Measurements from ENCODE around the gene TRAF5.

TRAF5 gene

GRCh38 chr1:211287218-211287617, 39.4 kb upstream of the TRAF5 start:
- H3K4me3 ChIP-seq (ENCODE audit: low read depth, low read length) = no peak overlapping the region
- TF ChIP-seq CTCF (IDR thresholded peaks at IDR 0.05; ENCODE audit: low read depth, low read length) = no peak

GRCh38 chr1:211292411-211292810, 34.2 kb upstream of the TRAF5 start:
- H3K4me3 ChIP-seq (ENCODE audit: low read depth, low read length) = no peak overlapping the region
- no peak for TF ChIP-seq CTCF (IDR thresholded peaks at IDR 0.05; ENCODE audit: low read depth, low read length)

GRCh38 chr1:211296396-211296795, 30.2 kb upstream of the TRAF5 start:
- no peak overlapping the region for H3K4me3 ChIP-seq (ENCODE audit: low read depth, low read length)
- TF ChIP-seq CTCF (IDR thresholded peaks at IDR 0.05; ENCODE audit: low read depth, low read length) = no peak

GRCh38 chr1:211305044-211305443, 21.6 kb upstream of the TRAF5 start:
- H3K4me3 ChIP-seq (ENCODE audit: low read depth, low read length) = no peak overlapping the region
- TF ChIP-seq CTCF (IDR thresholded peaks at IDR 0.05; ENCODE audit: low read depth, low read length) = no peak

- no peak for TF ChIP-seq CTCF (IDR thresholded peaks at IDR 0.05; ENCODE audit: low read depth, low read length)
- no peak overlapping the region for H3K4me3 ChIP-seq (ENCODE audit: low read depth, low read length)
These were observed 17.0 kb upstream of the TRAF5 start for GRCh38 chr1:211309617-211310016.

- no peak for TF ChIP-seq CTCF (IDR thresholded peaks at IDR 0.05; ENCODE audit: low read depth, low read length)
These were observed 13.2 kb upstream of the TRAF5 start for GRCh38 chr1:211313392-211313791.

GRCh38 chr1:211318576-211319280, 7.9 kb upstream of the TRAF5 start:
- H3K4me3 ChIP-seq (ENCODE audit: low read depth, low read length) = no peak overlapping the region
- TF ChIP-seq CTCF (IDR thresholded peaks at IDR 0.05; ENCODE audit: low read depth, low read length) = no peak

More at GRCh38 chr1:211313392-211313791, 13.2 kb upstream of the TRAF5 start:
- H3K4me3 ChIP-seq (ENCODE audit: low read depth, low read length) = no peak overlapping the region

Data from WI38 (cell line).